Neural progenitor cell (in vitro differentiated cells): ENCODE results near the gene TGM3.

Source experiments
- EZH2 ChIP-seq: fragments of 200-600 bp; sonication (generic); IDR thresholded peaks from 2 replicates; pipeline ENCODE4 v1.6.1; 2017; ENCODE audit warnings: antibody characterized with exemption, mild to moderate bottlenecking, moderate library complexity
- TF ChIP-seq, protein P1 (sequence below): fragments of 200-600 bp; sonication (generic); IDR thresholded peaks from 2 replicates; pipeline ENCODE4 v1.5.1; 2017; ENCODE audit warnings: antibody characterized with exemption, mild to moderate bottlenecking

DNA sequence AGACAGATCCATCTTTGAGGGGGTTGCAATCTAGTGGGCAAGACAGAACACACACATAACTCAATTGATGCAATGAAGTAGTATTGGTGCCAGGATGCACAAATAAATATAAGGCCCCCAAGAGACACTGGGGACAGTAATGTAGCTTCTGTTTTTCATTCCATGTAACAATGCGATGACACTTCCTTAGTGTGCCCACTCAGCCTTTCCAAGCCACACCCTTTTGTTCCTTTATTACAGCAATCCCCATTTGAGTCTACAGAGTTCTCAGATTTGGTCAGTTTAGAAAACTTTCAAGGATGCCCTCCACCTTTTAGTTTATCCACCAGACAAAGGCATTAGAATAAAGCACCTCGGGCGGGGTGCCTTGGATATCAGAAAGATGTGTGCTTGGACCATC is 15.5 kb downstream of the TGM3 start:
- TF ChIP-seq, protein P1, sequence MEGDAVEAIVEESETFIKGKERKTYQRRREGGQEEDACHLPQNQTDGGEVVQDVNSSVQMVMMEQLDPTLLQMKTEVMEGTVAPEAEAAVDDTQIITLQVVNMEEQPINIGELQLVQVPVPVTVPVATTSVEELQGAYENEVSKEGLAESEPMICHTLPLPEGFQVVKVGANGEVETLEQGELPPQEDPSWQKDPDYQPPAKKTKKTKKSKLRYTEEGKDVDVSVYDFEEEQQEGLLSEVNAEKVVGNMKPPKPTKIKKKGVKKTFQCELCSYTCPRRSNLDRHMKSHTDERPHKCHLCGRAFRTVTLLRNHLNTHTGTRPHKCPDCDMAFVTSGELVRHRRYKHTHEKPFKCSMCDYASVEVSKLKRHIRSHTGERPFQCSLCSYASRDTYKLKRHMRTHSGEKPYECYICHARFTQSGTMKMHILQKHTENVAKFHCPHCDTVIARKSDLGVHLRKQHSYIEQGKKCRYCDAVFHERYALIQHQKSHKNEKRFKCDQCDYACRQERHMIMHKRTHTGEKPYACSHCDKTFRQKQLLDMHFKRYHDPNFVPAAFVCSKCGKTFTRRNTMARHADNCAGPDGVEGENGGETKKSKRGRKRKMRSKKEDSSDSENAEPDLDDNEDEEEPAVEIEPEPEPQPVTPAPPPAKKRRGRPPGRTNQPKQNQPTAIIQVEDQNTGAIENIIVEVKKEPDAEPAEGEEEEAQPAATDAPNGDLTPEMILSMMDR: no peak
- no peak for TF ChIP-seq EZH2
